PC-3 (cell line): Measurements from ENCODE around the gene AKAP17A. TPM values are rescaled to one million over a fixed set of nuclear protein-coding genes. Genes with fewer than 3 reads are reported as not detected.

Experiments used
- ATAC-seq: fragments of 200-7000 bp; cut with Tn5 transposase; 2 replicates; pipeline ENCODE4 v1.9.1; 2020; ENCODE audit warnings: mild to moderate bottlenecking, moderate library complexity
- BruUV-seq: library from RNA; stranded (reverse); fragments of 400-500 nt; replicated peaks from 2 replicates; lab custom pipeline; 2021; lab: Mats Ljungman, UMichigan
- CTCF ChIA-PET: fragments of 300-600 bp; sonication (Branson Sonifier 250); formaldehyde crosslinking; loops from one replicate; lab custom pipeline; 2022; ENCODE audit warnings: antibody characterized with exemption; lab: Charles Lee
- POLR2A ChIA-PET: fragments of 300-600 bp; sonication (Branson Sonifier 250); formaldehyde crosslinking; loops from one replicate; lab custom pipeline; 2022; ENCODE audit warnings: antibody characterized with exemption; ENCODE audit not compliant: unreplicated experiment; lab: Charles Lee
- DNase-seq: peaks from one replicate; pipeline ENCODE4 v3.0.0-alpha.2; 2015
- H2AFZ ChIP-seq: fragments of 300-600 bp; sonication (generic); 2 replicates; pipeline ENCODE4 v1.6.0; 2016; ENCODE audit warnings: antibody characterized with exemption, low read length
- H3F3A ChIP-seq: fragments of 300-600 bp; sonication (generic); one replicate; pipeline ENCODE4 v1.6.0; 2017; ENCODE audit warnings: antibody characterized with exemption, low read length, control low read depth, mild to moderate bottlenecking; ENCODE audit not compliant: unreplicated experiment
- H3K27ac ChIP-seq: fragments of 300-600 bp; sonication (generic); 2 replicates; pipeline ENCODE4 v1.5.1; 2016; ENCODE audit warnings: mild to moderate bottlenecking, low read length
- H3K27me3 ChIP-seq: fragments of 300-600 bp; sonication (generic); 2 replicates; pipeline ENCODE4 v1.6.1; 2016; ENCODE audit warnings: low read length, mixed read lengths
- H3K36me3 ChIP-seq: fragments of 300-600 bp; sonication (generic); 2 replicates; pipeline ENCODE4 v1.6.1; 2016; ENCODE audit warnings: low read depth, mixed run types, low read length, mixed read lengths
- H3K4me1 ChIP-seq: fragments of 300-600 bp; sonication (generic); 2 replicates; pipeline ENCODE4 v1.5.1; 2016; ENCODE audit warnings: low read length; ENCODE audit not compliant: insufficient read depth
- H3K4me2 ChIP-seq: fragments of 300-600 bp; sonication (generic); 2 replicates; pipeline ENCODE4 v1.6.0; 2016; ENCODE audit warnings: low read length
- H3K4me3 ChIP-seq: fragments of 300-600 bp; sonication (generic); 2 replicates; pipeline ENCODE4 v1.5.1; 2016; ENCODE audit warnings: mild to moderate bottlenecking, low read length, mixed read lengths
- H3K79me2 ChIP-seq: fragments of 300-600 bp; sonication (generic); 2 replicates; pipeline ENCODE4 v1.6.1; 2017; ENCODE audit warnings: low read length, mixed read lengths
- H3K9ac ChIP-seq: fragments of 300-600 bp; sonication (generic); 2 replicates; pipeline ENCODE4 v1.6.0; 2016; ENCODE audit warnings: mild to moderate bottlenecking, low read length
- H3K9me2 ChIP-seq: fragments of 300-600 bp; sonication (generic); replicated peaks from 2 replicates; pipeline ENCODE4 v1.6.1; 2016; ENCODE audit warnings: mixed run types, low read length, mixed read lengths
- H3K9me3 ChIP-seq: fragments of 300-600 bp; sonication (generic); 2 replicates; pipeline ENCODE4 v1.6.1; 2016; ENCODE audit warnings: low read length, mixed read lengths
- H4K20me1 ChIP-seq: fragments of 300-600 bp; sonication (generic); 2 replicates; pipeline ENCODE4 v1.6.1; 2016; ENCODE audit warnings: low read length, mixed read lengths
- CTCF ChIP-seq: fragments of 300-600 bp; sonication (generic); conservative IDR thresholded peaks from 2 replicates; pipeline ENCODE4 v1.5.1; 2017; ENCODE audit warnings: antibody characterized with exemption, low read depth, mild to moderate bottlenecking, low read length
- EZH2 ChIP-seq: fragments of 300-600 bp; sonication (generic); IDR thresholded peaks from one replicate; pipeline ENCODE4 v1.6.1; 2017; ENCODE audit warnings: antibody characterized with exemption, mild to moderate bottlenecking, low read length; ENCODE audit not compliant: unreplicated experiment
- EZH2phosphoT487 ChIP-seq: fragments of 300-600 bp; sonication (generic); IDR thresholded peaks from 2 replicates; pipeline ENCODE4 v1.6.1; 2018; ENCODE audit warnings: mild to moderate bottlenecking, antibody characterized with exemption, low read length, borderline replicate concordance
- intact Hi-C: fragments of 100-400 bp; cut with micrococcal nuclease; formaldehyde crosslinking; loops from 2 replicates; pipeline ENCODE4 v1.9.0; 2023
- total RNA-seq: library from RNA; depleted of rRNA; stranded (reverse); fragments of >200 nt; gene quantifications from 2 replicates; pipeline ENCODE4 v1.2.3, GENCODE V29; 2014

AKAP17A gene
- total RNA-seq, 1 experiment from 2014 or later: 36.8 TPM

GRCh38 chrX:1609311-1609710, 17.9 kb downstream of the AKAP17A start:
- ChIA-PET POLR2A (no interaction called here), CTCF (no interaction called here)
- no peaks in the 10 kb centered on the region for H3F3A ChIP-seq
- H3K9ac ChIP-seq: no peak overlapping the region
- intact Hi-C loops: no loop called here
- H3K27me3 ChIP-seq: no peaks in the 10 kb centered on the region
- H3K9me2 ChIP-seq: no peaks in the 10 kb centered on the region
- H3K4me3 ChIP-seq: no peak overlapping the region
- no peak for DNase-seq
- H2AFZ ChIP-seq: no peak overlapping the region
- H3K9me3 ChIP-seq: no peaks in the 10 kb centered on the region
- BruUV-seq: no TSS peak
- no peaks in the 10 kb centered on the region for H3K36me3 ChIP-seq
- H3K79me2 ChIP-seq: no peaks in the 10 kb centered on the region
- TF ChIP-seq EZH2 (no peak), CTCF (no peak), EZH2phosphoT487 (no peak)
- H3K27ac ChIP-seq: no peak overlapping the region
- H4K20me1 ChIP-seq: no peaks in the 10 kb centered on the region
- no peak overlapping the region for H3K4me2 ChIP-seq
- ATAC-seq: no peak
- no peaks in the 10 kb centered on the region for H3K4me1 ChIP-seq

- POLR2A ChIA-PET: no interaction called here
- Histone ChIP-seq H3F3A (no peaks in the 10 kb centered on the region), H3K36me3 (no peaks in the 10 kb centered on the region), H3K4me1 (no peaks in the 10 kb centered on the region), H4K20me1 (no peaks in the 10 kb centered on the region), H3K9me2 (no peaks in the 10 kb centered on the region), H3K9me3 (no peaks in the 10 kb centered on the region), H2AFZ (no peak overlapping the region), H3K27ac (no peak overlapping the region), H3K4me3 (no peak overlapping the region), H3K27me3 (no peaks in the 10 kb centered on the region), H3K4me2 (no peak overlapping the region), H3K79me2 (no peaks in the 10 kb centered on the region), H3K9ac (no peak overlapping the region)
- intact Hi-C loops: no loop called here
- CTCF ChIA-PET: no interaction called here
- BruUV-seq: no TSS peak
- TF ChIP-seq CTCF (no peak), EZH2phosphoT487 (no peak), EZH2 (no peak)
- ATAC-seq: no peak
- no peak for DNase-seq
These were observed 18.4 kb downstream of the AKAP17A start for GRCh38 chrX:1609762-1610161.

GRCh38 chrX:1610166-1610565, 18.8 kb downstream of the AKAP17A start:
- H3K79me2 ChIP-seq: no peaks in the 10 kb centered on the region
- no peak overlapping the region for H3K4me2 ChIP-seq
- CTCF ChIA-PET: no interaction called here
- no peaks in the 10 kb centered on the region for H4K20me1 ChIP-seq
- TF ChIP-seq EZH2: no peak
- TF ChIP-seq CTCF: no peak
- no peak for TF ChIP-seq EZH2phosphoT487
- DNase-seq (no peak), ATAC-seq (no peak)
- H3F3A ChIP-seq: no peaks in the 10 kb centered on the region
- POLR2A ChIA-PET: no interaction called here
- H3K4me3 ChIP-seq: no peak overlapping the region
- no peaks in the 10 kb centered on the region for H3K27me3 ChIP-seq
- no peaks in the 10 kb centered on the region for H3K4me1 ChIP-seq
- no peaks in the 10 kb centered on the region for H3K9me3 ChIP-seq
- no peaks in the 10 kb centered on the region for H3K9me2 ChIP-seq
- no peak overlapping the region for H3K27ac ChIP-seq
- intact Hi-C loops: no loop called here
- BruUV-seq: no TSS peak
- no peaks in the 10 kb centered on the region for H3K36me3 ChIP-seq
- no peak overlapping the region for H3K9ac ChIP-seq
- no peak overlapping the region for H2AFZ ChIP-seq
